Fibroblast of lung (primary cell): ENCODE results near the gene SBNO1. TPM values are rescaled to one million over a fixed set of nuclear protein-coding genes. Genes with fewer than 3 reads are reported as not detected.
A peak's percentile ranks its signal among the peaks of the same experiment; 100 is the strongest.

Experiments used
- DNase-seq, 2 donors: peaks; one replicate each; pipeline versions ENCODE4 v3.0.0 to v3.0.0-alpha.2; 2010; ENCODE audit warnings: low read depth in 2 of 2
- H2AFZ ChIP-seq: 2 replicates; pipeline ENCODE4 v1.5.1; 2012; ENCODE audit warnings: low read length, control low read depth, inconsistent platforms
- H3K27ac ChIP-seq: 2 replicates; pipeline ENCODE4 v1.5.1; 2011; ENCODE audit warnings: low read length, control low read depth; ENCODE audit not compliant: insufficient read depth
- H3K27me3 ChIP-seq: 2 replicates; pipeline ENCODE4 v1.5.1; 2011; ENCODE audit warnings: mild to moderate bottlenecking, low read length; ENCODE audit not compliant: control insufficient read depth, insufficient read depth
- H3K36me3 ChIP-seq: 2 replicates; pipeline ENCODE4 v1.5.1; 2011; ENCODE audit warnings: low read length; ENCODE audit not compliant: control insufficient read depth, insufficient read depth
- H3K4me1 ChIP-seq: 2 replicates; pipeline ENCODE4 v1.5.1; 2011; ENCODE audit warnings: low read length; ENCODE audit not compliant: control insufficient read depth, insufficient read depth; ENCODE audit errors: extremely low read depth
- H3K4me2 ChIP-seq: 2 replicates; pipeline ENCODE4 v1.5.1; 2011; ENCODE audit warnings: low read length, control low read depth; ENCODE audit not compliant: insufficient read depth; ENCODE audit errors: extremely low read depth
- H3K4me3 ChIP-seq, 4 experiments: fragments of 200-600 bp in 1 of 4; sonication (generic) in 1 of 4; replicated peaks in 1 of 4; 2 replicates each; pipeline ENCODE4 v1.5.1; 2011 to 2016; ENCODE audit warnings: low read length in 4 of 4, low read depth in 3 of 4, mild to moderate bottlenecking in 3 of 4, control low read depth in 2 of 4, inconsistent platforms in 1 of 4, mixed read lengths in 1 of 4; ENCODE audit not compliant: insufficient read depth in 1 of 4; ENCODE audit errors: control extremely low read depth in 1 of 4
- H3K79me2 ChIP-seq: 2 replicates; pipeline ENCODE4 v1.5.1; 2012; ENCODE audit warnings: mild to moderate bottlenecking, low read length, inconsistent platforms; ENCODE audit not compliant: control insufficient read depth, insufficient read depth
- H3K9ac ChIP-seq: 2 replicates; pipeline ENCODE4 v1.5.1; 2011; ENCODE audit warnings: mild to moderate bottlenecking, low read length, control low read depth; ENCODE audit not compliant: insufficient read depth
- H3K9me3 ChIP-seq: 2 replicates; pipeline ENCODE4 v1.5.1; 2012; ENCODE audit warnings: low read depth, low read length; ENCODE audit not compliant: control insufficient read depth, insufficient read depth
- H4K20me1 ChIP-seq: 2 replicates; pipeline ENCODE4 v1.5.1; 2011; ENCODE audit warnings: low read length; ENCODE audit not compliant: control insufficient read depth, insufficient read depth; ENCODE audit errors: extremely low read depth
- EZH2 ChIP-seq: IDR thresholded peaks from 2 replicates; pipeline ENCODE4 v1.5.1; 2012; ENCODE audit warnings: low read length, control low read depth, mild to moderate bottlenecking; ENCODE audit errors: missing control alignments
- polyA plus RNA-seq, 2 donors: library from polyadenylated mRNA; depleted of rRNA in 1 of 2; stranded (reverse) in 1 of 2; unstranded in 1 of 2; fragments of >200 nt; gene quantifications; 2 replicates each; pipeline ENCODE4 v1.2.1, GENCODE V29; 2011 to 2012; ENCODE audit warnings: missing spikeins in 1 of 2
- total RNA-seq: library from RNA; depleted of rRNA; stranded (reverse); fragments of >200 nt; gene quantifications from 2 replicates; pipeline ENCODE4 v1.2.1, GENCODE V29; 2014
- TF ChIP-seq, protein P1 (sequence below), 2 donors: IDR thresholded peaks in 1 of 2; conservative IDR thresholded peaks in 1 of 2; 1 replicate in 1 of 2; 2 replicates in 1 of 2; pipeline ENCODE4 v1.5.1; 2011 to 2012; ENCODE audit warnings: low read length in 2 of 2, control low read depth in 1 of 2, inconsistent platforms in 1 of 2, low read depth in 1 of 2, mild to moderate bottlenecking in 1 of 2

SBNO1 gene
- total and polyA plus RNA-seq, 2 donors (not counting 1 experiment from before 2014, with no cell fraction given) = 15.6 to 20.8 TPM

DNA sequence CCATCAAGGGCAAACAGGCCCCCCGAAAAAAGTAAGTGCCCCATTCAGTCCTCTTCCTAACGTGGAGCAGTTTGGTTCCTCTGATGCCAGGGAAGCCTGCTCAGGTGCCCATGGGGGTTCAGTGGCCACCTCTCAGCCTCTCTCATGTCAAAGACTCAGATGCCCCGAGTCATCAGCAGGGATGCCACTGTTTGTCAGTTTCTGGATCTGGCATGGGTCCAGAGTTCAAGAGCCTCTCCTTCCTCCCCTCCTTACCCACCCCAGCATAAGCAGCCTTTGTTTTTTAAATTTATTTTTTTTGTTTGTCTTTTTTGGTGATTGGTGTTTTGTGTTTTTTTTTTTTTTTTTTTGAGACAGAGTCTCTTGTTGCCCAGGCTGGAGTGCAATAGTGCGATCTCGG is 30.6 kb upstream of the SBNO1 start:
- DNase-seq = no peak
- Histone ChIP-seq H3K9ac (no peak overlapping the region), H4K20me1 (no peaks in the 10 kb centered on the region), H3K36me3 (peaks cover 26% of the 10 kb centered on the region), H3K79me2 (peaks cover 61% of the 10 kb centered on the region), H2AFZ (no peak overlapping the region), H3K4me1 (peaks cover 13% of the 10 kb centered on the region), H3K27ac (no peak overlapping the region), H3K9me3 (no peaks in the 10 kb centered on the region), H3K4me2 (no peak overlapping the region), H3K27me3 (no peaks in the 10 kb centered on the region), H3K4me3 (no peak overlapping the region)
- TF ChIP-seq, protein P1, sequence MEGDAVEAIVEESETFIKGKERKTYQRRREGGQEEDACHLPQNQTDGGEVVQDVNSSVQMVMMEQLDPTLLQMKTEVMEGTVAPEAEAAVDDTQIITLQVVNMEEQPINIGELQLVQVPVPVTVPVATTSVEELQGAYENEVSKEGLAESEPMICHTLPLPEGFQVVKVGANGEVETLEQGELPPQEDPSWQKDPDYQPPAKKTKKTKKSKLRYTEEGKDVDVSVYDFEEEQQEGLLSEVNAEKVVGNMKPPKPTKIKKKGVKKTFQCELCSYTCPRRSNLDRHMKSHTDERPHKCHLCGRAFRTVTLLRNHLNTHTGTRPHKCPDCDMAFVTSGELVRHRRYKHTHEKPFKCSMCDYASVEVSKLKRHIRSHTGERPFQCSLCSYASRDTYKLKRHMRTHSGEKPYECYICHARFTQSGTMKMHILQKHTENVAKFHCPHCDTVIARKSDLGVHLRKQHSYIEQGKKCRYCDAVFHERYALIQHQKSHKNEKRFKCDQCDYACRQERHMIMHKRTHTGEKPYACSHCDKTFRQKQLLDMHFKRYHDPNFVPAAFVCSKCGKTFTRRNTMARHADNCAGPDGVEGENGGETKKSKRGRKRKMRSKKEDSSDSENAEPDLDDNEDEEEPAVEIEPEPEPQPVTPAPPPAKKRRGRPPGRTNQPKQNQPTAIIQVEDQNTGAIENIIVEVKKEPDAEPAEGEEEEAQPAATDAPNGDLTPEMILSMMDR (conservative IDR thresholded peaks at IDR 0.05 in 1 of 2, IDR thresholded peaks at IDR 0.05 in 1 of 2; ENCODE audit: low read depth in 1 of 2, low read length in 2 of 2) = no peak

GRCh38 chr12:123393747-123394146 is 29.1 kb upstream of the SBNO1 start:
- H3K27me3 ChIP-seq = no peaks in the 10 kb centered on the region
- no peak overlapping the region for H3K4me3 ChIP-seq
- H3K36me3 ChIP-seq = peaks cover 28% of the 10 kb centered on the region
- H3K9me3 ChIP-seq = no peaks in the 10 kb centered on the region
- H3K79me2 ChIP-seq = peaks cover 59% of the 10 kb centered on the region
- no peak overlapping the region for H3K4me2 ChIP-seq
- TF ChIP-seq, protein P1 (conservative IDR thresholded peaks at IDR 0.05 in 1 of 2, IDR thresholded peaks at IDR 0.05 in 1 of 2; ENCODE audit: low read depth in 1 of 2, low read length in 2 of 2) = no peak
- TF ChIP-seq EZH2 = no peak
- peaks cover 13% of the 10 kb centered on the region for H3K4me1 ChIP-seq
- H4K20me1 ChIP-seq = no peaks in the 10 kb centered on the region
- H3K27ac ChIP-seq = peak overlapping the region; percentile 8
- no peak overlapping the region for H3K9ac ChIP-seq
- peak in 1 of 2 donors; percentile 60 for DNase-seq
- H2AFZ ChIP-seq = no peak overlapping the region

DNA sequence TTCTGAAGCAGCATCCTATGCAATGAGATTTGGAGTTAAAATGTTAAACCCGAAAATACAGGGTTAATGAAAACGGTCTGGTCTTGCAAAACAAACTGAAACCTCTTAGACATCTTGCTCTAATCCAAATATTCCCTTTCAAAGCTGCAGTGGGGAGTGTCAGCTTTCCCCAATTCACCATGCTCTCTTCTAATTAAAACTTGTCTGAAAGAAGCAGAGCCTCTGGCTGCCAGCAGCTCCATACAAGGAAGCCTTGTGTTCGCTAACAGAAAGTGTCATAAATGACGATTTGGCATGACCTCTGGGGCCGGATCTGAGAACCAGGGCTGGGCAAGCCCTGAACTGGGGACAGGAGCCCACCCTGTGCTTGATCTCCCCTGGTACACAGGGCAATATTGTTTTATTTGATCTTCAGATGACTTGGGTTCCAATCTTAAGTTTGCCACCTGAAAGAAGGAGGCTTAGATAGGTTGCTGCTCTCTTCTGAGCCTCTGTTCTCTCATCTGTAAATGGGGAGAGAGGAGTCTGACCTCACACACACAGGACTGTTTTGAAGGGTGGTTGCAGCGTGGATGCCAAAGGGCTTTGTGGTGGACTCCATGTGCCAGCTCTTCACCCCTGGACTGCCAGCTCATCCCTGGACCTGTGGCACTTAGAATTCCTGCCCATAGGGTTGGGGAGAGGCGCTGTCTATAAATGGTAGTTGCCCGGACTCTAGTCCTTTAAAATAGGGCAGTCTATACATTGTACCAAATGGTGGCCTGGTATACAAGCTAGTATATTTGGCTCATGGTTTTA is 27.1 kb upstream of the SBNO1 start:
- no peaks in the 10 kb centered on the region for H4K20me1 ChIP-seq
- no peak overlapping the region for H2AFZ ChIP-seq
- TF ChIP-seq, protein P1 (conservative IDR thresholded peaks at IDR 0.05 in 1 of 2, IDR thresholded peaks at IDR 0.05 in 1 of 2; ENCODE audit: low read depth in 1 of 2, low read length in 2 of 2) = no peak
- TF ChIP-seq EZH2 = no peak
- no peak overlapping the region for H3K27ac ChIP-seq
- H3K27me3 ChIP-seq = no peaks in the 10 kb centered on the region
- no peaks in the 10 kb centered on the region for H3K9me3 ChIP-seq
- no peak overlapping the region for H3K9ac ChIP-seq
- peaks cover 23% of the 10 kb centered on the region for H3K36me3 ChIP-seq
- H3K79me2 ChIP-seq = peaks cover 68% of the 10 kb centered on the region
- peak overlapping the region in 1 of 4 experiments; percentile 77 for H3K4me3 ChIP-seq
- no peak overlapping the region for H3K4me2 ChIP-seq
- DNase-seq = no peak
- H3K4me1 ChIP-seq = peaks cover 17% of the 10 kb centered on the region
